HEK293 (cell line): ENCODE measurements around the gene FOLR2.

Source experiments
- CTCF ChIP-seq: fragments of 450-650 bp; formaldehyde crosslinking; IDR thresholded peaks from 2 replicates; pipeline ENCODE4 v1.5.1; 2016; ENCODE audit warnings: missing biosample characterization, missing genetic modification characterization
- ELK4 ChIP-seq: IDR thresholded peaks from 2 replicates; pipeline ENCODE4 v1.6.1; 2011; ENCODE audit warnings: mild to moderate bottlenecking, low read depth, low read length, borderline replicate concordance
- KLF9 ChIP-seq: fragments of 450-650 bp; formaldehyde crosslinking; IDR thresholded peaks from 2 replicates; pipeline ENCODE4 v1.5.1; 2016; ENCODE audit warnings: missing biosample characterization, missing genetic modification characterization, low read depth
- PRDM10 ChIP-seq: fragments of 450-650 bp; formaldehyde crosslinking; IDR thresholded peaks from 2 replicates; pipeline ENCODE4 v1.5.1; 2016; ENCODE audit warnings: missing biosample characterization, missing genetic modification characterization
- RBAK ChIP-seq: fragments of 450-650 bp; formaldehyde crosslinking; IDR thresholded peaks from 2 replicates; pipeline ENCODE4 v1.5.1; 2016; ENCODE audit warnings: missing biosample characterization, missing genetic modification characterization
- TRIM28 ChIP-seq: IDR thresholded peaks from 2 replicates; pipeline ENCODE4 v1.6.1; 2011; ENCODE audit warnings: low read length, control low read depth, borderline replicate concordance
- ZBTB20 ChIP-seq: fragments of 450-650 bp; formaldehyde crosslinking; IDR thresholded peaks from 2 replicates; pipeline ENCODE4 v1.5.1; 2016; ENCODE audit warnings: missing biosample characterization, missing genetic modification characterization
- ZNF121 ChIP-seq: fragments of 450-650 bp; formaldehyde crosslinking; IDR thresholded peaks from 2 replicates; pipeline ENCODE4 v1.5.1; 2016; ENCODE audit warnings: missing biosample characterization, missing genetic modification characterization
- ZNF302 ChIP-seq: fragments of 450-650 bp; formaldehyde crosslinking; IDR thresholded peaks from 2 replicates; pipeline ENCODE4 v1.5.1; 2016; ENCODE audit warnings: missing biosample characterization, missing genetic modification characterization, low read depth
- ZNF362 ChIP-seq: fragments of 450-650 bp; formaldehyde crosslinking; IDR thresholded peaks from 2 replicates; pipeline ENCODE4 v1.5.1; 2016; ENCODE audit warnings: missing biosample characterization, missing genetic modification characterization
- ZNF48 ChIP-seq: fragments of 450-650 bp; formaldehyde crosslinking; IDR thresholded peaks from 2 replicates; pipeline ENCODE4 v1.5.1; 2016; ENCODE audit warnings: missing biosample characterization, missing genetic modification characterization
- ZNF660 ChIP-seq: fragments of 450-650 bp; IDR thresholded peaks from 2 replicates; pipeline ENCODE4 v1.5.1; 2018; ENCODE audit warnings: missing biosample characterization, mild to moderate bottlenecking, missing genetic modification characterization

GRCh38 chr11:72204886-72205285 lies 11.7 kb upstream of the FOLR2 start:
- TF ChIP-seq PRDM10 (tag by site-specific recombination), result no peak
- TF ChIP-seq TRIM28, result no peak
- no peak for TF ChIP-seq CTCF
- TF ChIP-seq KLF9 (tag by site-specific recombination), result no peak
- TF ChIP-seq ZNF302 (tag by site-specific recombination), result no peak
- no peak for TF ChIP-seq ZNF121 (tag by site-specific recombination)
- TF ChIP-seq ZBTB20, result no peak
- no peak for TF ChIP-seq ZNF362
- TF ChIP-seq ZNF660 (tag by site-specific recombination), result no peak
- TF ChIP-seq ELK4, result no peak
- TF ChIP-seq RBAK, result no peak
- TF ChIP-seq ZNF48 (tag by site-specific recombination), result no peak
